Mesothelial cell of epicardium (in vitro differentiated cells): Measurements from ENCODE around the gene A4GALT. TPM values are rescaled to one million over a fixed set of nuclear protein-coding genes. Genes with fewer than 3 reads are reported as not detected.
"Not testable (repeated sequence)": the region's sequence is repeated elsewhere in the genome, so short reads cannot be mapped to it uniquely, and the experiment has no call there.

Experiments
- DNase-seq, 2 experiments: peaks; one replicate each; pipeline ENCODE4 v3.0.0; 2021; ENCODE audit warnings: low spot score in 2 of 2; ENCODE audit not compliant: unreplicated experiment in 2 of 2
- H3K27ac Mint-ChIP-seq: 2 replicates; pipeline ENCODE4 v1.8.0; 2021; ENCODE audit warnings: mixed read lengths
- H3K27me3 Mint-ChIP-seq: 2 replicates; pipeline ENCODE4 v1.8.0; 2021; ENCODE audit warnings: low read depth, mixed read lengths
- H3K36me3 Mint-ChIP-seq: 2 replicates; pipeline ENCODE4 v1.8.0; 2021; ENCODE audit warnings: mixed read lengths
- H3K4me1 Mint-ChIP-seq: 2 replicates; pipeline ENCODE4 v1.8.0; 2021; ENCODE audit warnings: mixed read lengths
- H3K4me3 Mint-ChIP-seq: 2 replicates; pipeline ENCODE4 v1.8.0; 2021; ENCODE audit warnings: mild to moderate bottlenecking, moderate library complexity, mixed read lengths
- H3K9me3 Mint-ChIP-seq: 2 replicates; pipeline ENCODE4 v1.8.0; 2021; ENCODE audit warnings: mixed read lengths
- total RNA-seq: library from RNA; stranded (reverse); gene quantifications from 3 replicates; pipeline ENCODE4 v1.2.1, GENCODE V29; 2021
- TF ChIP-seq, protein P1 (sequence below): fragments of 200-600 bp; sonication (generic); IDR thresholded peaks from one replicate; pipeline ENCODE4 v1.5.0; 2021; ENCODE audit warnings: antibody characterized with exemption; ENCODE audit not compliant: unreplicated experiment

A4GALT gene
- total RNA-seq, 1 donor from 2014 or later = 0.67 TPM

DNA sequence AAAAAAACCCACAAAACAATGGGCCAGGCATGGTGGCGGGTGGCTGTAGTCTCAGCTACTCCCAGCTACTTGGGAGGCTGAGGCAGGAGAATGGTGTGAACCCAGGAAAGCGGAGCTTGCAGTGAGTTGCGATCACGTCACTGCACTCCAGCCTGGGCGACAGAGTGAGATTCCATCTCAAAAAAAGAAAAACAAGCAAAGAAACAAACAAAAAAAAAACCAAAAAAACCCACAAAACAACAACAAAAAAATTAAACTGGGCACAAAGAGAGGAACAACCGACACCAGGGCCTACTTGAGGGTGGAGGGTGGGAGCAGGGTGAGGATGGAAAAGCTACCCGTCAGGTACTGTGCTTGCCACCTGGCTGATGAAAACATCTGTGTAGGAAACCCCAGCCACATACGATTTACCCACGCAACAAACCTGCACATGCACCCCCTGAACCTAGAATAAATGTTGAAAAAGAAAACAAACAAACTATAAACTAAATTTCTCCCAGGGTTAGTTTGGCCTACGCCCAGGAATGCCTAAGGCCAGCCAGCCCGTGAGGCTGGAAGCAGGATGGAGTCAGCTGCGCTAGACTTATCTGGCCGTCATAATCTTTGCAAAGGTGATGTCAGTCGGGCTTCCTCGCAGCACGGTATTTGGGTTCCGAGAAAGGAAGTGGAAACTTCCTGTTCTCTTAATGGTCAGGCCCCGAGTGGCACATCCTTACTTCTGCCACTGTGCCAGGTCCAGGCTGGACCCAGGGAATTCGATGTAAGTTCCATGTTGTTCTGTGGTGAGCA, 49.6 kb downstream of the A4GALT start:
- Mint-ChIP-seq H3K27ac (no peak overlapping the region), H3K4me3 (no peak overlapping the region), H3K27me3 (no peaks in the 10 kb centered on the region), H3K36me3 (no peaks in the 10 kb centered on the region), H3K9me3 (no peaks in the 10 kb centered on the region), H3K4me1 (peaks cover 1% of the 10 kb centered on the region)
- no peak for DNase-seq
- TF ChIP-seq, protein P1, sequence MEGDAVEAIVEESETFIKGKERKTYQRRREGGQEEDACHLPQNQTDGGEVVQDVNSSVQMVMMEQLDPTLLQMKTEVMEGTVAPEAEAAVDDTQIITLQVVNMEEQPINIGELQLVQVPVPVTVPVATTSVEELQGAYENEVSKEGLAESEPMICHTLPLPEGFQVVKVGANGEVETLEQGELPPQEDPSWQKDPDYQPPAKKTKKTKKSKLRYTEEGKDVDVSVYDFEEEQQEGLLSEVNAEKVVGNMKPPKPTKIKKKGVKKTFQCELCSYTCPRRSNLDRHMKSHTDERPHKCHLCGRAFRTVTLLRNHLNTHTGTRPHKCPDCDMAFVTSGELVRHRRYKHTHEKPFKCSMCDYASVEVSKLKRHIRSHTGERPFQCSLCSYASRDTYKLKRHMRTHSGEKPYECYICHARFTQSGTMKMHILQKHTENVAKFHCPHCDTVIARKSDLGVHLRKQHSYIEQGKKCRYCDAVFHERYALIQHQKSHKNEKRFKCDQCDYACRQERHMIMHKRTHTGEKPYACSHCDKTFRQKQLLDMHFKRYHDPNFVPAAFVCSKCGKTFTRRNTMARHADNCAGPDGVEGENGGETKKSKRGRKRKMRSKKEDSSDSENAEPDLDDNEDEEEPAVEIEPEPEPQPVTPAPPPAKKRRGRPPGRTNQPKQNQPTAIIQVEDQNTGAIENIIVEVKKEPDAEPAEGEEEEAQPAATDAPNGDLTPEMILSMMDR = no peak

GRCh38 chr22:42670046-42670445, 50.6 kb downstream of the A4GALT start:
- Mint-ChIP-seq H3K9me3 (no peaks in the 10 kb centered on the region), H3K36me3 (no peaks in the 10 kb centered on the region), H3K27me3 (no peaks in the 10 kb centered on the region), H3K4me3 (no peak overlapping the region), H3K27ac (no peak overlapping the region), H3K4me1 (no peaks in the 10 kb centered on the region)
- no peak for DNase-seq
- TF ChIP-seq, protein P1 = no peak

DNA sequence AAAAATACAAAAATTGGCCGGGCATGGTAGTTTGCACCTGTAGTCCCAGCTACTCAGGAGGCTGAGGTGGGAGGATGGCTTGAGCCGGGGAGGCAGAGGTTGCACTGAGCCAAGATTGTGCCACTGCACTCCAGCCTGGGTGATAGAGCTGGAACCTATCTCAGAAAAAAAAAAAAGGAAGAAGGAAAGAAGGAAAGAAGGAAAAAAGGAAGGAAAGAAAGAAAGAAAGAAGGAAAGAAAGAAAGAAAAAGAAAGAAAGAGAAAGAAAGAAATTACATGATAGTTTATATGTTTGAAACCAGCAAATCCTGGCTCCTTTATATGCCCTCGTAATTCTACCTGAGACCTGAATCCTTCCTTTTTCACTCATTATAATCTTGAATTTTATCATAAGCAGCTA, 54.3 kb downstream of the A4GALT start:
- not testable (repeated sequence) for H3K27ac Mint-ChIP-seq, H3K9me3 Mint-ChIP-seq, H3K4me1 Mint-ChIP-seq, H3K36me3 Mint-ChIP-seq, H3K4me3 Mint-ChIP-seq, DNase-seq, H3K27me3 Mint-ChIP-seq

GRCh38 chr22:42664976-42665831, 55.5 kb downstream of the A4GALT start:
- TF ChIP-seq, protein P1 = no peak
- peaks cover 8% of the 10 kb centered on the region for H3K27me3 Mint-ChIP-seq
- H3K4me1 Mint-ChIP-seq = no peaks in the 10 kb centered on the region
- DNase-seq = no peak
- H3K4me3 Mint-ChIP-seq = no peak overlapping the region
- no peaks in the 10 kb centered on the region for H3K36me3 Mint-ChIP-seq
- H3K27ac Mint-ChIP-seq = no peak overlapping the region
- no peaks in the 10 kb centered on the region for H3K9me3 Mint-ChIP-seq

- H3K27ac Mint-ChIP-seq = no peak overlapping the region
- peak overlapping the region; percentile 59 for H3K4me3 Mint-ChIP-seq
- H3K4me1 Mint-ChIP-seq = no peaks in the 10 kb centered on the region
- peaks cover 8% of the 10 kb centered on the region for H3K27me3 Mint-ChIP-seq
- H3K9me3 Mint-ChIP-seq = no peaks in the 10 kb centered on the region
- TF ChIP-seq, protein P1 = peak; percentile 92
- H3K36me3 Mint-ChIP-seq = no peaks in the 10 kb centered on the region
- DNase-seq = peak; percentile 80 to 95
Observed at GRCh38 chr22:42661985-42662831, 58.5 kb downstream of the A4GALT start.
